GM12878 (cell line): Measurements from ENCODE around the gene ARHGAP26. TPM values are rescaled to one million over a fixed set of nuclear protein-coding genes. Genes with fewer than 3 reads are reported as not detected.

Source experiments
- ATAC-seq: fragments of 200-7000 bp; cut with Tn5 transposase; 3 replicates; pipeline ENCODE4 v1.9.1; 2020; ENCODE audit warnings: mild to moderate bottlenecking, moderate library complexity
- BruUV-seq: library from RNA; stranded (reverse); fragments of 400-500 nt; replicated peaks from 2 replicates; lab custom pipeline; 2021; lab: Mats Ljungman, UMichigan
- CTCF ChIA-PET: fragments of 300-600 bp; sonication (Branson Sonifier 250); formaldehyde crosslinking; extraction: SDS; loops from one replicate; lab custom pipeline; 2021; ENCODE audit warnings: inconsistent platforms; lab: Yijun Ruan, JAX
- POLR2A ChIA-PET: fragments of 350-600 bp; formaldehyde crosslinking; extraction: SDS; loops from one replicate; lab custom pipeline; 2021; ENCODE audit warnings: inconsistent platforms; lab: Charles Lee
- RAD21 ChIA-PET: fragments of 300-600 bp; sonication (Branson Sonifier 250); formaldehyde crosslinking; loops from one replicate; lab custom pipeline; 2023; ENCODE audit warnings: antibody characterized with exemption; ENCODE audit not compliant: unreplicated experiment; lab: Charles Lee
- SMC1A ChIA-PET: fragments of 300-600 bp; sonication (Branson Sonifier 250); formaldehyde crosslinking; loops from one replicate; lab custom pipeline; 2023; ENCODE audit not compliant: unreplicated experiment, uncharacterized antibody; lab: Charles Lee
- DNase-seq: peaks from one replicate; pipeline ENCODE4 v3.0.0-alpha.2; 2011; ENCODE audit warnings: low read depth, low spot score
- FAIRE-seq: peaks from 3 replicates; lab custom pipeline; 2011; peaks lifted over from hg19 to GRCh38; lab: Jason Lieb, UNC
- H2AFZ ChIP-seq: 2 replicates; pipeline ENCODE4 v1.6.0; 2011; ENCODE audit warnings: low read depth, low read length, control low read depth; ENCODE audit not compliant: control insufficient read depth
- H3K27ac ChIP-seq: 2 replicates; pipeline ENCODE4 v1.5.1; 2011; ENCODE audit warnings: control low read depth; ENCODE audit not compliant: control insufficient read depth, insufficient read depth
- H3K27me3 ChIP-seq, 2 experiments: replicated peaks in 1 of 2; 2 replicates each; pipeline versions ENCODE4 v1.6.0 to v1.6.1; 2011; ENCODE audit warnings: low read length in 1 of 2; ENCODE audit not compliant: control insufficient read depth in 2 of 2, insufficient read depth in 2 of 2
- H3K36me3 ChIP-seq, 2 experiments: 2 replicates each; pipeline ENCODE4 v1.5.1; 2011; ENCODE audit warnings: low read length in 1 of 2; ENCODE audit not compliant: control insufficient read depth in 2 of 2, insufficient read depth in 2 of 2
- H3K4me1 ChIP-seq: 2 replicates; pipeline ENCODE4 v1.6.1; 2011; ENCODE audit warnings: mild to moderate bottlenecking, low read length, moderate library complexity, mixed read lengths; ENCODE audit not compliant: control insufficient read depth, insufficient read depth
- H3K4me2 ChIP-seq: 2 replicates; pipeline ENCODE4 v1.6.0; 2011; ENCODE audit warnings: control low read depth; ENCODE audit not compliant: control insufficient read depth, insufficient read depth
- H3K4me3 ChIP-seq: fragments of 200-600 bp; sonication (generic); 2 replicates; pipeline ENCODE4 v1.5.1; 2016
- H3K79me2 ChIP-seq: 2 replicates; pipeline ENCODE4 v1.6.0; 2011; ENCODE audit warnings: low read length; ENCODE audit not compliant: control insufficient read depth, insufficient read depth
- H3K9ac ChIP-seq: 2 replicates; pipeline ENCODE4 v1.8.0; 2011; ENCODE audit warnings: low read length, control low read depth, mixed read lengths; ENCODE audit not compliant: control insufficient read depth, insufficient read depth
- H3K9me3 ChIP-seq: replicated peaks from 3 replicates; pipeline ENCODE4 v1.5.1; 2011; ENCODE audit warnings: mild to moderate bottlenecking, low read length; ENCODE audit not compliant: control insufficient read depth, insufficient read depth
- H4K20me1 ChIP-seq: 2 replicates; pipeline ENCODE4 v1.6.0; 2011; ENCODE audit not compliant: control insufficient read depth, insufficient read depth
- EP300 ChIP-seq, 2 experiments: fragments of 150-350 bp in 1 of 2; IDR thresholded peaks; 2 replicates each; pipeline ENCODE4 v1.6.1; 2011 to 2012; ENCODE audit warnings: low read depth in 2 of 2, low read length in 2 of 2, borderline replicate concordance in 1 of 2, improper control_type of control experiment in 1 of 2, inconsistent platforms in 1 of 2; ENCODE audit not compliant: control insufficient read depth in 1 of 2
- HDAC6 ChIP-seq: fragments of 200-600 bp; sonication (generic); IDR thresholded peaks from one replicate; pipeline ENCODE4 v1.8.0; 2017; ENCODE audit warnings: antibody characterized with exemption; ENCODE audit not compliant: unreplicated experiment
- IKZF1 ChIP-seq: fragments of 450-650 bp; conservative IDR thresholded peaks from 2 replicates; pipeline ENCODE4 v1.6.1; 2017; ENCODE audit warnings: antibody characterized with exemption, mild to moderate bottlenecking
- JUNB ChIP-seq: IDR thresholded peaks from 2 replicates; pipeline ENCODE4 v1.6.1; 2016; ENCODE audit warnings: antibody characterized with exemption, mild to moderate bottlenecking
- NR2F1 ChIP-seq: fragments of 450-650 bp; conservative IDR thresholded peaks from 2 replicates; pipeline ENCODE4 v1.6.1; 2017; ENCODE audit warnings: mild to moderate bottlenecking
- SMC3 ChIP-seq: IDR thresholded peaks from 2 replicates; pipeline ENCODE4 v1.6.1; 2011; ENCODE audit warnings: low read length, improper control_type of control experiment, borderline replicate concordance
- TAF1 ChIP-seq: IDR thresholded peaks from 2 replicates; pipeline ENCODE4 v1.6.1; 2011; ENCODE audit warnings: mild to moderate bottlenecking, low read depth, low read length, borderline replicate concordance
- TCF7 ChIP-seq: IDR thresholded peaks from 2 replicates; pipeline ENCODE4 v1.6.1; 2014; ENCODE audit warnings: antibody characterized with exemption, borderline replicate concordance
- WGBS: methylation state at CpG from one replicate; pipeline ENCODE4 v1.1.6; 2016; ENCODE audit warnings: low lambda C conversion rate; ENCODE audit not compliant: insufficient replicate concordance, insufficient coverage; ENCODE audit errors: missing lambda C conversion rate; 5-methylcytosine and 5-hydroxymethylcytosine counted together
- in situ Hi-C: fragments of 300-500 bp; cut with MboI; formaldehyde crosslinking; loops from 9 replicates; pipeline ENCODE4 v1.14.3; 2018; ENCODE audit warnings: mixed read lengths
- intact Hi-C: fragments of 100-400 bp; cut with micrococcal nuclease; formaldehyde crosslinking; loops from one replicate; pipeline ENCODE4 v1.14.2; 2022; ENCODE audit not compliant: unreplicated experiment
- polyA plus RNA-seq, 11 experiments: library from polyadenylated mRNA; depleted of rRNA in 4 of 11; unstranded in 6 of 11; stranded (reverse) in 5 of 11; fragments of >200 nt; fragmentation: Nextera tagmentation in 4 of 11; fragmentation: Illumina TruSeq in 1 of 11; extraction: Ambion mirVana in 4 of 11; extraction: Trizol in 1 of 11; gene quantifications; 1 replicate in 1 of 11; 2 replicates in 10 of 11; pipeline versions ENCODE4 v1.2.1 to v1.2.3, GENCODE V29; 2011 to 2016; ENCODE audit warnings: inconsistent platforms in 2 of 11, missing spikeins in 2 of 11, low read depth in 1 of 11
- total RNA-seq, 4 experiments: library from RNA; depleted of rRNA in 3 of 4; stranded (reverse); fragments of >200 nt in 3 of 4; fragmentation: Illumina TruSeq in 1 of 4; extraction: Trizol in 1 of 4; gene quantifications; 2 replicates each; pipeline versions ENCODE4 v1.2.1 to v1.2.3, GENCODE V29; 2013 to 2021
- TF ChIP-seq, protein P1 (sequence below): IDR thresholded peaks from 2 replicates; pipeline ENCODE4 v1.6.1; 2012; ENCODE audit warnings: mild to moderate bottlenecking, low read depth, low read length
- TF ChIP-seq, protein P2 (sequence below): fragments of 450-650 bp; IDR thresholded peaks from 2 replicates; pipeline ENCODE4 v1.6.1; 2017; ENCODE audit warnings: mild to moderate bottlenecking, low read depth, inconsistent platforms; ENCODE audit not compliant: poor library complexity, severe bottlenecking

Gene ARHGAP26
- total and polyA plus RNA-seq, 10 of the 15 experiments (the other 5 are each of a cell fraction or from before 2014, with no cell fraction given), result 9.4 to 41.5 (median 19.3) TPM

DNA sequence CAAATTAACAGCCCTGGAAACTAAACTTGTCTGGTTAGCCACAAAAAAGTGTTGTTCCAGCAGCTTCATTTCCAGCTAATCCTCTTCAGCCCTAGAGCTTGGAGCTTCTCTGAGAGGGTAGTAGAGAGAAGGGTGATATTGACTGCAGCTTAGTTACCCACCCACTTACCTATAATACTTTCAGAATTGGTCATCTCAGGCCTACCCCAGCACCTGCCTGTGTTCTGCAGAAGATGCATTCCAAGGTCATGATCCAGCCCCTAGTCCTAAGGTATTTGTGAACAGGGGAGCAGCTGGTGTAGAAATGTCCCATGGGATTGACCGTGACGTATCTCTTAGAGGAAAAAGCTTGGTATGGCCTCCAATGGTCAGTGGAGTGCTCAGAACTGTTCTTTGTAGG lies 344.3 kb downstream of the ARHGAP26 start:
- Histone ChIP-seq H3K36me3 (no peaks in the 10 kb centered on the region; a peak in 1 of 4 replicates), H3K27ac (no peak overlapping the region), H4K20me1 (no peaks in the 10 kb centered on the region), H3K4me1 (peaks cover 30% of the 10 kb centered on the region), H3K9me3 (no peaks in the 10 kb centered on the region), H3K4me2 (no peak overlapping the region), H2AFZ (no peak overlapping the region; the same call in 1 of the 2 replicates), H3K79me2 (no peaks in the 10 kb centered on the region; the same call in none of the 2 replicates), H3K9ac (no peak overlapping the region), H3K4me3 (no peak overlapping the region), H3K27me3 (no peaks in the 10 kb centered on the region)
- in situ Hi-C loops, result no loop called here
- intact Hi-C loops, result loop anchor here (10.0 kb wide), 1 partner anchor 190 kb away; no protein-coding TSS in a partner anchor
- no TSS peak for BruUV-seq
- no peak for TF ChIP-seq EP300 (IDR thresholded peaks at IDR 0.05; ENCODE audit: borderline replicate concordance in 1 of 2, control insufficient read depth in 1 of 2, low read depth in 2 of 2, low read length in 2 of 2)
- peak; percentile 50; the same call in 1 of the 2 replicates for TF ChIP-seq JUNB
- CTCF ChIA-PET, result interaction anchor here (1.1 to 3.0 kb wide), 5 partner anchors 9 to 53 kb away, joined by 3 to 17 read pairs (median 4); no protein-coding TSS in a partner anchor
- RAD21 ChIA-PET, result interaction anchor here (0.7 to 2.6 kb wide), 10 partner anchors 12 to 95 kb away, joined by 3 to 11 read pairs (median 3); no protein-coding TSS in a partner anchor
- no peak for DNase-seq
- no peak for FAIRE-seq
- peak; percentile 48 for ATAC-seq
- whole genome bisulfite sequencing, result 18% methylated on average over 2 of the region's 2 CpGs
- POLR2A ChIA-PET, result interaction anchor here (0.8 to 2.2 kb wide), 5 partner anchors 12 to 38 kb away, joined by 3 to 7 read pairs (median 3); no protein-coding TSS in a partner anchor
- SMC1A ChIA-PET, result interaction anchor here (0.5 to 20.0 kb wide), 14 partner anchors 8 to 568 kb away, joined by 3 to 271 read pairs (median 5); no protein-coding TSS in a partner anchor

DNA sequence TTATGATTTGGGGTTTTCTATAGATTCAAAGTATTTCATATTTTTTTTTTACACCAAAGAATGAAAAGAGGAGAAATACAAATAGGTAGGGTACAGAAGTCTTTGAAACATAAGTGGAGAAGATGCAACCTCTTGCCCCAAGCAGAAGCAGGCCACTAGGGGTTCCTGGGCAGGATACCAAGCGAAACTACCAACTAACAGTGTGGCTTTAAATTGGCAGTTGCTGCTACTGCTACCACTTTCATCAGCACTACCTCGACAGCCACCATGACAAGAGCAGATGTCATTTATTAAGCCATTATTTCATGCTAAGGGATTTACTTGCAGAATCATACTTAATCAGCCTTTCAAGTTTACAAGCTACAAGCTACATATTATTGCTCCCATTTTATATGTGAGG lies 345.2 kb downstream of the ARHGAP26 start:
- DNase-seq (no peak), FAIRE-seq (no peak), ATAC-seq (peak; percentile 31)
- SMC1A ChIA-PET, result interaction anchor here (0.9 to 17.0 kb wide), 11 partner anchors 10 to 95 kb away, joined by 3 to 271 read pairs (median 3); no protein-coding TSS in a partner anchor
- CTCF ChIA-PET, result interaction anchor here (0.9 to 3.0 kb wide), 4 partner anchors 11 to 107 kb away, joined by 3 to 17 read pairs (median 3); no protein-coding TSS in a partner anchor
- BruUV-seq, result no TSS peak
- WGBS, result 42% methylated on average over 2 of the region's 2 CpGs
- peaks cover 32% of the 10 kb centered on the region for H3K4me1 ChIP-seq
- no peaks in the 10 kb centered on the region for H3K9me3 ChIP-seq
- intact Hi-C loops, result loop anchor here (10.0 kb wide), 1 partner anchor 191 kb away; no protein-coding TSS in a partner anchor
- H3K27ac ChIP-seq, result no peak overlapping the region
- RAD21 ChIA-PET, result no interaction called here
- in situ Hi-C loops, result no loop called here
- H3K79me2 ChIP-seq, result no peaks in the 10 kb centered on the region; the same call in 1 of the 2 replicates
- H3K4me3 ChIP-seq, result no peak overlapping the region
- H3K36me3 ChIP-seq, result no peaks in the 10 kb centered on the region; a peak in 1 of 4 replicates
- H3K27me3 ChIP-seq, result no peaks in the 10 kb centered on the region
- POLR2A ChIA-PET, result interaction anchor here (0.6 to 2.1 kb wide), 3 partner anchors 41 to 95 kb away, joined by 3 to 6 read pairs (median 3); no protein-coding TSS in a partner anchor
- H3K9ac ChIP-seq, result no peak overlapping the region
- no peak overlapping the region for H3K4me2 ChIP-seq
- no peaks in the 10 kb centered on the region for H4K20me1 ChIP-seq
- H2AFZ ChIP-seq, result no peak overlapping the region
- no peak for TF ChIP-seq SMC3
- TF ChIP-seq, protein P1, sequence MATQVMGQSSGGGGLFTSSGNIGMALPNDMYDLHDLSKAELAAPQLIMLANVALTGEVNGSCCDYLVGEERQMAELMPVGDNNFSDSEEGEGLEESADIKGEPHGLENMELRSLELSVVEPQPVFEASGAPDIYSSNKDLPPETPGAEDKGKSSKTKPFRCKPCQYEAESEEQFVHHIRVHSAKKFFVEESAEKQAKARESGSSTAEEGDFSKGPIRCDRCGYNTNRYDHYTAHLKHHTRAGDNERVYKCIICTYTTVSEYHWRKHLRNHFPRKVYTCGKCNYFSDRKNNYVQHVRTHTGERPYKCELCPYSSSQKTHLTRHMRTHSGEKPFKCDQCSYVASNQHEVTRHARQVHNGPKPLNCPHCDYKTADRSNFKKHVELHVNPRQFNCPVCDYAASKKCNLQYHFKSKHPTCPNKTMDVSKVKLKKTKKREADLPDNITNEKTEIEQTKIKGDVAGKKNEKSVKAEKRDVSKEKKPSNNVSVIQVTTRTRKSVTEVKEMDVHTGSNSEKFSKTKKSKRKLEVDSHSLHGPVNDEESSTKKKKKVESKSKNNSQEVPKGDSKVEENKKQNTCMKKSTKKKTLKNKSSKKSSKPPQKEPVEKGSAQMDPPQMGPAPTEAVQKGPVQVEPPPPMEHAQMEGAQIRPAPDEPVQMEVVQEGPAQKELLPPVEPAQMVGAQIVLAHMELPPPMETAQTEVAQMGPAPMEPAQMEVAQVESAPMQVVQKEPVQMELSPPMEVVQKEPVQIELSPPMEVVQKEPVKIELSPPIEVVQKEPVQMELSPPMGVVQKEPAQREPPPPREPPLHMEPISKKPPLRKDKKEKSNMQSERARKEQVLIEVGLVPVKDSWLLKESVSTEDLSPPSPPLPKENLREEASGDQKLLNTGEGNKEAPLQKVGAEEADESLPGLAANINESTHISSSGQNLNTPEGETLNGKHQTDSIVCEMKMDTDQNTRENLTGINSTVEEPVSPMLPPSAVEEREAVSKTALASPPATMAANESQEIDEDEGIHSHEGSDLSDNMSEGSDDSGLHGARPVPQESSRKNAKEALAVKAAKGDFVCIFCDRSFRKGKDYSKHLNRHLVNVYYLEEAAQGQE, result no peak
- no peak for TF ChIP-seq HDAC6
- TF ChIP-seq IKZF1, result no peak
- TF ChIP-seq TAF1, result no peak
- TF ChIP-seq, protein P2, sequence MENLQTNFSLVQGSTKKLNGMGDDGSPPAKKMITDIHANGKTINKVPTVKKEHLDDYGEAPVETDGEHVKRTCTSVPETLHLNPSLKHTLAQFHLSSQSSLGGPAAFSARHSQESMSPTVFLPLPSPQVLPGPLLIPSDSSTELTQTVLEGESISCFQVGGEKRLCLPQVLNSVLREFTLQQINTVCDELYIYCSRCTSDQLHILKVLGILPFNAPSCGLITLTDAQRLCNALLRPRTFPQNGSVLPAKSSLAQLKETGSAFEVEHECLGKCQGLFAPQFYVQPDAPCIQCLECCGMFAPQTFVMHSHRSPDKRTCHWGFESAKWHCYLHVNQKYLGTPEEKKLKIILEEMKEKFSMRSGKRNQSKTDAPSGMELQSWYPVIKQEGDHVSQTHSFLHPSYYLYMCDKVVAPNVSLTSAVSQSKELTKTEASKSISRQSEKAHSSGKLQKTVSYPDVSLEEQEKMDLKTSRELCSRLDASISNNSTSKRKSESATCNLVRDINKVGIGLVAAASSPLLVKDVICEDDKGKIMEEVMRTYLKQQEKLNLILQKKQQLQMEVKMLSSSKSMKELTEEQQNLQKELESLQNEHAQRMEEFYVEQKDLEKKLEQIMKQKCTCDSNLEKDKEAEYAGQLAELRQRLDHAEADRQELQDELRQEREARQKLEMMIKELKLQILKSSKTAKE, result no peak
- no peak for TF ChIP-seq TCF7
- no peak for TF ChIP-seq NR2F1
